Measurements from ENCODE around the gene ASAP2.

GRCh38 chr2:9197916-9198315, 8.7 kb upstream of the ASAP2 start:
- no peak for TF ChIP-seq CTCF (conservative IDR thresholded peaks at IDR 0.05)
- TF ChIP-seq EZH2 (IDR thresholded peaks at IDR 0.05; ENCODE audit: low read depth), result no peak

Data from PC-9 (cell line).